A549 (cell line): ENCODE results near the gene PPP2R3C.

Experiments used
- CTCF ChIP-seq: fragments of >200 bp; sonication (Bioruptor Twin); formaldehyde crosslinking; IDR thresholded peaks from 3 replicates; pipeline ENCODE4 v1.5.1; 2016
- REST ChIP-seq: fragments of 200-600 bp; sonication (generic); IDR thresholded peaks from 2 replicates; pipeline ENCODE4 v1.6.1; 2016; ENCODE audit warnings: antibody characterized with exemption, mild to moderate bottlenecking, moderate library complexity

- TF ChIP-seq REST (no peak), CTCF (no peak)
Observed at GRCh38 chr14:35114036-35114435, 7.8 kb downstream of the PPP2R3C start.
